Gastrocnemius medialis (tissue), 4 donors: ENCODE results near the gene AKNA.

Source experiments
- CTCF ChIP-seq, 5 experiments: fragments of 450-650 bp in 3 of 5; fragments of 200-600 bp in 2 of 5; sonication (generic) in 2 of 5; IDR thresholded peaks in 4 of 5; conservative IDR thresholded peaks in 1 of 5; 1 replicate in 4 of 5; 2 replicates in 1 of 5; pipeline ENCODE4 v1.5.1; 2016 to 2019; ENCODE audit warnings: antibody characterized with exemption in 5 of 5, mild to moderate bottlenecking in 3 of 5, moderate library complexity in 3 of 5
- POLR2A ChIP-seq, 2 donors: fragments of 450-650 bp; IDR thresholded peaks; one replicate each; pipeline ENCODE4 v1.6.1; 2017; ENCODE audit warnings: antibody characterized with exemption in 2 of 2, mild to moderate bottlenecking in 2 of 2, moderate library complexity in 2 of 2

DNA sequence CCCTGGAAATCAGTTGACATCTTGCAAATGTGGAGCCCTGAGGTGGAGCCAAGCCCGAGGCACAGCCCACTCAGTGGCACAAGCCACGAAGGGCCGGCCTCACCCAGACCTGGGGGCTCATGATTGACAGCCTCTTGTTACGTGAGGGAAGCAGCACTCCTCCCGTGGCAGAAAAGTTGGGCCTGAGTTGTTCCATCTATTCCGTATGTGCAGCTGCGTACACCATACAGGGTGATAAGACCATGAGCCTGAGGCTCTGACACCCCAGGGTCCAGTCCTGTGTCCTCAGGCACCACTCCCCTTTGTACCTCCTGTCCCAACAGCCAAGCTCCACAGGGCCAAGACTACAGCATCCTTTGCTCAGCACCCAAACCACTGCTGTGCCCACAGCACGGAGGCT is 60.0 kb downstream of the AKNA start:
- TF ChIP-seq CTCF (IDR thresholded peaks at IDR 0.05 in 4 of 5, conservative IDR thresholded peaks at IDR 0.05 in 1 of 5): no peak
- TF ChIP-seq POLR2A (IDR thresholded peaks at IDR 0.05): no peak
